Fibroblast of gingiva (primary cell): ENCODE measurements around the gene DYNLT2.
A peak's percentile ranks its signal among the peaks of the same experiment; 100 is the strongest.
"Not testable (repeated sequence)": the region's sequence is repeated elsewhere in the genome, so short reads cannot be mapped to it uniquely, and the experiment has no call there.

Source experiments
- DNase-seq: peaks from one replicate; pipeline ENCODE4 v3.0.0-alpha.2; 2011; ENCODE audit warnings: low read depth

Gene DYNLT2

GRCh38 chr6:169783971-169784820 lies 32.8 kb upstream of the DYNLT2 start:
- DNase-seq, result no peak

DNA sequence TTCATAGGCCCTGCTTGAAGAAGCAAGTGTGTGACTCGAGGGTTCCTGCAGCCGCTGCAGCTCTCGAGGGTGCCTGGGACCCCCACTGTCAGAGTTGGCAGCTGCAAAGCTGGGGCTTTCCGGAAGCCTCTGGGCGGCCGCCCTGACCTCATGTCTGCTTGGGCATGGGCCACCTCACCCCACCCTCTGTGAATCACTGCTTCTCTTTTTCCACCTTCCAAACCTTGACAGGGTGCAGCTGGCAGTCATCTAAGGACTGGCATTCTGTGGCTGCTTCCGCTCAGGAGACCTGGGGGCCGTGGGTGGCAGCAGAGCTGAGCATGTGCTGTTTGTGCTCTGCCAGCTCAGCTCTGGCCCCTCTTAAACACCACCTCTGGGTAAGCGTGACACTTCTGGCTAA lies 32.0 kb upstream of the DYNLT2 start:
- no peak for DNase-seq

DNA sequence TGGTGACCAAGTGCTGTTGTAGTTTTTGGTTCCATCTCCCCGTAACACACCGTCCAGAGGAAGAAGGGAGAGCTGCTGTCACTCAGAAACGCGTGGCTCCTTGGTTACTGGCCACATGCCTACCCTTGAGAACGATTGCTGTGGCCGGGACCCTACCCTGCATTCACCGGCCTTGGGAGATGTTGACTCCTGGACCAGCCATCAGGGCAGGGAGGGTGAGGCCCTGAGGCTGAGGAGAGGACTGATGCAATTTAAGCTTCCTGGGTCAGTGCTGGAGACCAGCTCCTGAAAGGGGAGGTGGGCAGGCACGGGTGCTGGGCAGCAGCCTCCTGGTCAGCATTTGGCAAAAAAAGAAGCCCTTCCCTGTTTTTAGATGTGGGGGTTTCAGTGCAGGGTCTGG lies 31.6 kb upstream of the DYNLT2 start:
- no peak for DNase-seq

GRCh38 chr6:169780571-169781091 lies 29.3 kb upstream of the DYNLT2 start:
- peak; percentile 94 for DNase-seq

DNA sequence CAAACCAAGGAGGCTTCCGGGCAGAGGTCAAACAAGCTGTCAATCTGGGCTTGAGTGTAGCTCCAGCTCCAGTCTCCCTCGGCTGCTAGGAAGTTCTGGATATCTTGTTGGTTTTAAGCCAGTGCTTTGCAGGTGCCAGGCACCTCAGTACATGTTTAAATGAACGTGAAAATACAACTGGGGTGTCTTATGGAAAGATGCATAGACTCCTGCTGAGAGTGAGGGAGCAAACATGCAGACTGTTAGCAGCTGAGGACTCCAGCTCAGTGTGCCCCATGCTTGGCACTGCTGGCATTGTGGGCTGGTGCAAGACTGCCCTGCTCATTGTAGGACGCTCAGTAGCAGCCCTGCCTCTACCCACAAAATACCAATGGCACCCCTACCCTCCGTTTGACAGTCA lies 28.5 kb upstream of the DYNLT2 start:
- DNase-seq, result no peak

GRCh38 chr6:169779092-169779815 lies 27.9 kb upstream of the DYNLT2 start:
- DNase-seq, result no peak

DNA sequence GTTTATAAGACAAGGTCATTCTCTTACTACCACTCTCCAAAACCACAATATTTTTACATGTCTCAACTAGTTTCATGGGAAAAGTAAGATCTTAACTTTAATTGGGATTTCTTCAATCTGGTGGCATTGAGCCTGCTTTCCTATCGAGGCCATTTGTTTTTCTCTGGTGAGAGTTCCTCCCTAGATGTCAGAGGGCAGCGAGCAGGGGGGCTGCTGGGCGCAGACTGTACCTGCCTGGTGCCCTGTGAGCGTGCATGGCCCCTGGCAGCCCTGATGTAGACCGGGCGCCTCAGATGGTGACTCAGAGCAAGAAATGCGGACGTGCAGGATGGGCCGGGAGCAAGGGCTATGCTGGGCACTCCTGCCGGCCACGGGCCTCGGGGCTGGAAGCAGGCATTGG lies 27.3 kb upstream of the DYNLT2 start:
- DNase-seq, result no peak

GRCh38 chr6:169777896-169778295 lies 26.5 kb upstream of the DYNLT2 start:
- DNase-seq, result no peak

DNA sequence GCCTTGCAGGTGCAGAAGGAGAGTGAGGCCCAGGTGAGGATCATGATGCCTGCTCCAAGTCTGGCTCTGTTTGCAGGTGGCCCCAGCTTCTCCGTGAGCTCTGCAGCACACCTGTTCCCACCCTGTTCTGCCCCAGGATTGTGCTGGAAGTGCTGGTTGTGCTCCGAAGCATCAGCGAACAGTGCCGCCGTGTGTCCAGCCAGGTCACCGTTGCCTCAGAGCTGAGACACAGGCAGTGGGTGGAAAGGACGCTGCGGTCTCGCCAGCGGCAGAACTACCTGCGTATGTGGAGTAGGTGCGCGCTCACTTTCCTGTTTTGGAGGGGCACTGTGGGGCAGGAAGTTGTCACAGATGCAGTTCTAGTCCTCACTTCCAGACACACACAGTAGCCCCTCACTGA lies 25.0 kb upstream of the DYNLT2 start:
- DNase-seq, result no peak

DNA sequence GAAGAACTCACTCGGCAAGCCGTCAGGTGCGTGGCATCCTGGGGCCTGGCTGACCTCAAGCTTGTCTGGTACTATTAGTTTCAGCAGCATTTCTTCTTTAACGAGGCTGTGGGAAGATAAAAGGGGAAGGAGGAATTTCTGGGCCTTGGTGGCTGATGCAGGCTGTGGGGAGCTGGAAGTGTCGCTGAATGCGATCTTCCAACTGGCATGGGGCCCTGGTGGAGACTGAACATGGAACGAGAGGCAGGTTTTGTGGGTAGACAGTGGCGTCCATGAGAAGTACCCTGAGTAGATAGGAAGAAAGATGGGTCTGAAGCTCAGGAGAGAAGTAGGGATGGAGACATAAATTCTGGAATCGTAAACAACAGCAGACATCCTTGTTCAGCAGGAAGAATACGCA lies 23.9 kb upstream of the DYNLT2 start:
- DNase-seq, result no peak

- DNase-seq, result no peak
Observed at GRCh38 chr6:169774347-169774746, 23.0 kb upstream of the DYNLT2 start.

DNA sequence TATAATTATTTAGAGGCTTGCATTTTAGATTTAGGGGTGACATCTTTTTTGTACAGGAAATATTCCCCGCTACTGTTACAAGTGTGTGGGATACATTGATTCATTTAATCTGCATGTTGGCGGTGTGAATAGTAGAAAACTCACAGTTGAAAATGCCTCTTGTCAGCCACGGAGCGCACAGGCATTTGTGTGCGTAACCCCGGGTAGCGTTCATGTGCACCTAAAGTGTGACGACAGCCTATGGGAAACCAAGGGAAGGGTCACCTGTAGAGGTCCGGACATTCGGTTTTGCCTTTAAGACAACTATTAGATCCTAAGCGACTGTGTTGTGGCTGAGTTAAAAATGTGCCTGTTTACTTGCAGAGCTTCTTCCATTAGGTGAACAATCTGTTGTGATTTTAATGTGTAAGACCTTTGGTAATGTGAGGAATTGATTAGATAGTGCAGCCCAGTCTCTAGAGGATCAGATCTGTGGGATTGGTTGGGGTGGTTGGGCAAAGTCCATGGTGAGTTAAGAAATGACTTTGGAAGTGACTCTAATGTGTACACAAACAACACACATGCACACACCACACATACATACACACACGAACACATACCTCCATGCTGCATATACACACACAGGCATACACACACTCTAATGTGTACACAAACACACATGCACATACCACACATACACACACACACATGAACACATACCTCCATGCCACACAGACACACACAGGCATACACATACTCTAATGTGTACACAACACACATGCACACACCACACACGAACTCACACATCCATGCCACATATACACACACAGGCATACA lies 15.8 kb upstream of the DYNLT2 start:
- DNase-seq, result no peak

GRCh38 chr6:169766232-169766631 lies 14.9 kb upstream of the DYNLT2 start:
- peak; percentile 68 for DNase-seq

DNA sequence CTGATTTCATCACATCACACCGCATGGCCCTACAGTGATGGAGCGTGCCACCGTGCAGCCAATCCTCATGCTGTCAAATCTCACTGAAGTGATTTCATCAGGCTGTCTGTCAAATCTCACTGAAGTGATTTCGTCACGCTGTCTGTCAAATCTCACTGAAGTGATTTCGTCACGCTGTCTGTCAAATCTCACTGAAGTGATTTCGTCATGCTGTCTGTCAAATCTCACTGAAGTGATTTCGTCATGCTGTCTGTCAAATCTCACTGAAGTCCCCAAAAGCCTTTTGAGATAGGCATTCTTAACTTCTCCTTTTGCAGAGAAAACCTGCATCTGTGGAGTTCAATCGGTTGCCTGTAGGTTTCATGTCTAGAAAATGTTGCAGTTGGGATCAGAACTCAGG lies 14.4 kb upstream of the DYNLT2 start:
- not testable (repeated sequence) for DNase-seq

GRCh38 chr6:169763881-169764280 lies 12.5 kb upstream of the DYNLT2 start:
- DNase-seq, result no peak

- DNase-seq, result no peak
Observed at GRCh38 chr6:169763308-169763707, 11.9 kb upstream of the DYNLT2 start.

- DNase-seq, result no peak
Observed at GRCh38 chr6:169755162-169755561, 3.8 kb upstream of the DYNLT2 start.

DNA sequence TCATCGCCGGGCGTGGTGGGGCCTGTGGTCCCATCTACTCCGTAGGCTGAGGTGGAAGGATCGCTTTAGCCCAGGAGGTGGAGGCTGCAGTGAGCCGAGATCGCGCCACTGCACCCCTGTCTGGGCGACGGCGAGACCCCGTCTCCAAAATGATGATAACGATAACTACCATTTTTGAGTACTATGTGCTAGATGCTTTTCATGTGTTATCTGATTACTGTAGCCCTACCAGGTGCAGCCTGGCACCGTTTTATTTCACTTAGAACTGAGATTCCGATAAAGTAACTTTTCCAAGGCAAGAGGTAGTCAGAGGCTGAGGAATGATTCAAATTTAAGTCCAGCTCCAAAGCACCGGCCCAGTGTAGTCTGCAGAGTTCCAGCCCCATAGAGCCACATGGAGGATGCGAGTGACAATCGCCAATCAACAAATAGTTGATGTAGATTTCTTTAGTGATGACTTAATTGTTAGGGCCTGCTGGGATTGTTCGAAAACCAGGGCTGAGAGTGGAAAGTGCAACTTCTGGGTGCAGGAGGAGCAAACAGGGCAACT lies 777 bp upstream of the DYNLT2 start:
- DNase-seq, result no peak

DNA sequence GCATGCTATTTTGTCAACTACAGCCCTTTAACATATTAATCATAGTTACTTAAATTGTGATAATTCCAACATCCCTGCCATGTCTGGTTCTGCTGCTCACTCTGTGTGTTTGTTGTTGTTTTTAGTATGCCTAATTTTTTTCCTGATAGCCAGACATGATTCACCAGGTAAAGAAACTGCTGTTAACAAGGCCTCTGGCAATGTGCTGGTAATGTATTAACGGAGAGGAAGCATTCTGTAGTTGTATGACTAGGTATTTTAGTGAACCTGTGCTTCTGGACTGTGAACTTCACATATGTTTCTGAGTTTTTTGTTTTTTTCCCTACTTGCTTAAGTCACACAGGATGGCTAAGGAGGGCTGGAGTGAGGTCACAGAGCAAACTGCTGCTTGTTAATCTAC lies 4.8 kb downstream of the DYNLT2 start:
- DNase-seq, result no peak

DNA sequence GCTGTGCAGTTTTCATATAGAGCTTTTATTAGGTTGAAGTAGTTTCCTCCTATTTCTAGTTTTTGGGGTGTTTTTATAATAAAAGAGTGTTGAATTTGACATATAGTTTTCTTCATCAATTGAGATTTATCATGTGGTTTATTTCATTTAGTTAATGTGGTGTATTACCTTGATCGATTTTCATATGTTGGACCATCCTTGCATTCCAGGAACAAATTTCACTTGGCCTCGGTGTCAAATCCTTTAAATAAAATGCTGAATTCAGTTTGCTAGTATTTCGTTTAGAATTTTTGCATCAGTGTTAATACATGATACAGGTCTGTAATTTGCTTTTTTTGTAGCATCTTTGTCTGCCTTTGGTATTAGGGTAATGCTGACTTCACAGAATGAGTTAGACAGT lies 6.0 kb downstream of the DYNLT2 start:
- DNase-seq, result no peak

DNA sequence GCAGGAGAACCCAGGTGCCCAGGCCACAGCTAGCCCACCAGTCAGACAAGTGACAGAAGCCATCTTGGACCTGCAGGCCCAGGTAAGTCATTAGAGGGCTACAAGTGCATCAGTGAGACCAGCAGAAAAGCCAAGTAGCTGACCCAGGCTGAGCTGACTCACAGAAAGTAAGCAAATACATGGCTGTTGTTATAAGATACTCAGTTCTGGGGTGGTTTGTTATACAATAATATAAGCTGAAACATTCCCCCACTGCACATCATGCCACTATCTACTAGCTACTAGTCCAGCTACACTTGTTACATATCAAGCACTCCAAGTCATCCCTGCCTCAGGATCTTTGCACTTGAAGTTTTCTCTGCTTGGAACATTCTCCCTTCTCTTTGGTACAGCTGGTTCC lies 10.0 kb downstream of the DYNLT2 start:
- DNase-seq, result no peak

DNA sequence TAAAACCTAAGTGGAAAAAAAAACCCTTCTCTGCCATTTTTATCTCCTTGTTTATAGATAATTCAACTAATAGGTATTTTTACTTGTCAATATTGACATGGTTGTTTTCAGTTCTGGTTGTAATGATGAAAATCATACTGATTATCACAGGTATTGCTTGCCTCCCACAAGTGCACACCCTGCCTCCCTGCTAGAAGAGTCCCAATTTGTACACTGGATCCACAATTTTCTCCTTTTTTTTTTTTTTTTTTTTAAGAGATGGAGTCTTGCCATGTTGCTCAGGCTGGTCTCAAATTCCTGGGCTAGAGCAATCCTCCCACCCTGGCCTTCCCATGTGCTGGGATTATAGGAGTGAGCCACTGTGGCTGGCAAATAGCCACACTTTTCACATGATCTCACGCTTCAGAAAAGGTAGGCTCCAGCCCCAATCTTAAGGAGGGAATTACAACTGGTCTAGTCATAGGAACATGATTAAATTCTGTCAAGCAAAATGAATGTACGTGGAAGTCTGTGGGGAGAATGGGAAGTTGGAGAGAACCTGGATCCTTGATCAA lies 12.3 kb downstream of the DYNLT2 start:
- no peak for DNase-seq
